HG02678 (cell line): ENCODE results near the gene SPTBN2.
"Not testable (repeated sequence)": the region's sequence is repeated elsewhere in the genome, so short reads cannot be mapped to it uniquely, and the experiment has no call there.

Experiments used
- ATAC-seq: cut with Tn5 transposase; IDR thresholded peaks from one replicate; pipeline ENCODE4 v1.9.1; 2021; ENCODE audit warnings: mild to moderate bottlenecking, moderate library complexity; ENCODE audit not compliant: unreplicated experiment

Gene SPTBN2

DNA sequence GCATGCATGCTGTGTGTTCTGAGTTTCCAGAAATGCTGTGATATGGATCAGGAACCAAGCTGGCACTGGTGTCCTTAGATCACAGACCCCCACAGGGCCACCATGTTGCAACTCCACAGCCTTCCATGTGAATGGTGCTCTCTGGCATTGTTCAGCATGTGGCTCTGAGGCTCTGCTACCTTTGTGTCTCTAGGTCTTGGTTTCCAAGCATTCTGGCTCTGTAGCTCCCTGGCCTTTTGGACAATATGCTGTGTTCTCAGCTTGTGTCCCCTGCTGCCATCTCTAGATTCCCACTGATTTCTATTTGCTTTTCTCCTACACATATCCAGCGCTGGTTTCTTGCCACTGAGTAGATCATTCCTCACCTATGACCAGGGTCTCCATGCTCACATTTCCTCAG is 3.9 kb downstream of the SPTBN2 start:
- ATAC-seq: no peak

DNA sequence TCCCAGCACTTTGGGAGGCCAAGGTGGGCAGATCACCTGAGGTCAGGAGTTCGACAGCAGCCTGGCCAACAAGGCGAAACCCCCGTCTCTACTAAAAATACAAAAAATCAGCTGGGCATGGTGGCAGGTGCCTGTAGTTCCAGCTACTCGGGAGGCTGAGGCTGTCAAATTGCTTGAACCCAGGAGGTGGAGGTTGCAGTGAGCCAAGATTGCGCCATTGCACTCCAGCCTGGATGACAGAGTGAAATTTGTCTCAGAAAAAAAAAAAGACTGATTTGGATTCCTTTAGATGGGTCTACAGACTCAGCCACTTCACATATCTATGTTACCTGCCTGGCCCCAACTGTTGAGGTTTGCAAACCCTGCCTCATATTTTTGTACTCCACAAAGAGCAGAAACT is 4.8 kb downstream of the SPTBN2 start:
- not testable (repeated sequence) for ATAC-seq

DNA sequence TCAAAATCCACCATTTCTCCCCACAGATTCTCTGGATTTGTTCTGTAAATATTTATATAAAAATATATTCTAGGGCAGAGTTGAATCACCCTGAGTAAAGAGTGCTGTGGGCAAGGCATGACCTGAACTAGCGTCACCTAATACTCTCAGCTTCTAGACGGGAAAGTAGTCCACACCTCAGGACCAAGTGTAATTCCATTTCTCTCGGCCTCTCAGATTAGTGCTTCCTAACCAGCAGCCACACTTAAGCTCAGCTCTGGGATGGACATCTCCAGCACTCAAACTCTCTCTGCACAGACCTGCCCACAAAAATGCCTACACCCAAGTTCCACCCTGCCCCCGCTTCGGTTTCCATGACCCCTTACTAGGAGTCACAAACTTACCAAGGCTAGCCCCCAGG is 5.3 kb downstream of the SPTBN2 start:
- ATAC-seq: no peak

DNA sequence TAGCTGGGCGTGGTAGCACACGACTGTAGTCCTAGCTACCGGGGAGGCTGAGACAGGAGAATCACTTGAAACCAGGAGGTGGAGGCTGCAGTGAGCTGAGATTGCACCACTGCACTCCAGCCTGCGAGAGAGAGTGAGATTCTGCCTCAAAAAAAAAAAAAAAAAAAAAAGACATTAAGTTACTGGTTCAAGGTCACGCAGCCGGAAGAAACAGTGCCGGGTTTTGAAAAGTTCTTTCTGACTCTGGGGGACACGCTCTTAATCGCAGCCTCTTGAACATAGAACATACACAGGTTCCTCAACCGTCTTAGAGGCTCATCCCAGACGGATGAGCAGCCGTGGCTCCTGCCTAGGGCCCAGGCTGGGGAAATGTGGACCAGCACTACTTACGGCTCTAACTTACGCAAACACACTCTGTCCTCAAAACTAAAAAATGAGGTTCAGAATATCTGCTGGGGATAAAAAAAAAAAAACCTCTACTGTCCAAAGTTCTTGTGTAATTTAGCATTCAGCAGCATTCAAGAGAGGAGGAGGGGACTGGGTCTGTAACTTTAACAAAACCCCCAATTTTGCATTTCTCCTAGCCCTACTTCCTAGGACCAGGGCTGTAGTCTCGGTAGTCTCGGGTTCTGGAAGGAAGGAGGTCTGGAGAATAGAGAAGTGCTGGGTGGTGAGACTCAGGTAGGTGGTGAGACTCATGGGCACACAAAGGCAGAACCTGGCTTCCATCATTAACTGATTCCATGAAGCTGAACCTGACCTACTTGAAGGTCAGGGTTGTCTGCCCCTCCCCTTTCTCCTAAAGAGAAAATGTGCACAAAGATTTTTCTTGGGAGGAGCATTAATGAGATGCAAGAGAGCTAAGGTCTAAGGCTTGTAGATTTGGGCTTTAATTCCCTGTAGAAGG is 6.0 kb downstream of the SPTBN2 start:
- no peak for ATAC-seq

DNA sequence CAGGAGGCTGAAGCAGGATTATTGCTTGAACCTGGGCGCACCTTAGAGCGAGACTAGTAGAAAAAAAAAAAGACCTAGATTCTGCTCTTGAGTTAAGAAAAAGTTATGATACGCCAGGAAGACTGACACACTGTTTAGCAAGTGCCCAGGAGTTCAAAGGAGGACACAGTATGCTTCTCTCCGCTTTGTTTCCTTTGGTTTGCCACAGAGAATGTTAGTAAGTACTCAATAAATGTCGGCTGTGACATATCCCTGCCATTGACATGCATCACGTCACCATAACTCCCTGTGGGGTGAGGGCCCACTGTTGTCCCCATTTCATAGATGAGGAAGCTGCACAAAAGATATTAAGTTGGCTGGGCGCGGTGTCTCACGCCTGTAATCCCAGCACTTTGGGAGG is 7.1 kb downstream of the SPTBN2 start:
- no peak for ATAC-seq

DNA sequence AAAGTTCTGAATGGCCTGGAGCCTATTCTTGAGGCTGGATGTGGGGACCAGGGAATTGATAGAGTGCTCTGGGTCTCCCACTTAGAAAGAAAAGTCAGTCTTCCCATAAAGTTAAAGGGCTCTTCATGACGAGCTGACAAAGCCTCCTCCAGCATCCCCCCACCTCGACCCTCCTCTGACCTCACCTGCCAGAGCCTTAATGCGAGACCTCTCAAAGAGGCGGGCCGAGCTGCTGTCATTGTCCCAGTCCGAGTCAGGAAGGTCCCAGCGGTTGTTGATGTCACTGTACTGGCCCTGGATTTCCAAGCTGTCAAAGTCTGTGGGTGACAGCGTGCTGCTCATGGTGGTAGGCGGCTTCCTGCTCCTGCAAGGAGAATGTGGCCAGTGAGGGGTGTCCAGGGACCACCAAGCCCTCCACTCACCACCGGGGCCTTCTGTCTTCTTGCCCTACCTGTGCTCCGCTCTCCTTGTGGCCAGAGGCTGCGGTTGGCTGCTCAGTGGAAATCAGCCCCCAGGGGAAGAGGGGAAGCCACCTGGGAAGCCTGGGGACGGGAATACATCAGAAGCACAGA is 8.0 kb downstream of the SPTBN2 start:
- ATAC-seq: no peak

DNA sequence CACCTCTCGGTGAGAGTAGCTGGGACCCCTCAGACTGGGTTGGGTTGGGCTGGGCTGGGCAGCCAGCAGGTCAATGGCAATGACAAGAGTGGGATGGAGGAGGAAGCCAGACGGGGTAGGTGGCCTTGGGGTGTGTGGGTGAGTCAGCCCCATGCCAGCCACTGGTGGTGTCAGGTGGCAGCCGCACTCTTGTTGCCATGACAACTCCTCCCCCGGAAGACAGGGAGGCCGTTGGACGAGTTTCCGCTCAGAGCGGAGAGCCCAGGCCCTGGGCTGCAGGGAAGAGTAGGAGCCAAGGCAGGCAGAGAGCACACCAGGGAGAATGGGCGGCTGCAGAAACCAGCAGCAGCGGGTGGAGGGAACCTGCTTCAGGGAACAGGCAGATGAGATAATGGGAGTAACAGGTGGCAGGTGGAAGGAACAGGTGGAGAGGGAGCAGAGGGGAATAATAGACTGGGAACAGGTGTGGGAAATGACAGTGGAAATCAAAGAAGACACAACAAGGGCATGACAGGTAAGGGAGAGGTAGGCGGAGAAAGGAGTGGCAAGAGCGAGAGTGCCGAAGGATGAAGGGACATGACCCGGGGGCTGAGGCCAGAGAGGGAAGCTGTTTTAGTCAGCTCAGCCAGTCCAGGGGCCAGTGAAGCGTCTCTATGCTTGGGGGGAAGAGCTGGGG is 8.7 kb downstream of the SPTBN2 start:
- ATAC-seq: no peak

DNA sequence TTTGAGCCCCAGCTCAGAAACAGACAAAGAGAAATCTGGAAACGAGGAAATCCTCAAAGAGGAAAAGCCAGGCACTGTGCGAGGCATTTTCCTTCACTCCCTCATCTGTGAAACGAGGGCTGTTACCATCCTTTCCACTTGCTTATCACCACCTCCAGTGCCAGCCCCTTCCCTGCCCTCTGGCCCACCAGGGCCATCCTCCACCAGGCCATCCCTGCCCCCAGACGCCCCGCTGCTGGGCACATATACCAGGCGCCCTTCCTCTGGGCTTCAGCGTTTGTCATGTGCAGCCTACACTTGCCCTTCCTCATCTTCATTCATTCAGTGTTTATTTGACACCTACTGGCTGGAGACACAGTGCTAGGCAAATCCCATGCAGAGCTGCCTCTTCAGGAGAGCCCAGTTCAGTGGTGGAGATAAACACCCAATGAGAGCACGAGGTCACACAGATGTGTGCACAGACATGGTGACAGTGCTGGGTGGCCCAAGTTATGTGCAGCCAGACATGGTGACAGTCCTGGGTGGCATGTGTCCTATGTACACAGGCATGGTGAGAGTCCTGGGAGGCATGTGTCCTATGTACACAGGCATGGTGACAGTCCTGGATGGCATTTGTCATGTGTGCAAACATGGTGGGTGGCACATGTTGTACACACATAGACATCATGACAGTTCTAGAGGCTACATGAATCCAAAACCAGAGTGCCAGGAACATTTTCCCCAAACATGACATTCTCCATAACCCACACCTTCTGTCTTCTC is 9.7 kb downstream of the SPTBN2 start:
- ATAC-seq: no peak

DNA sequence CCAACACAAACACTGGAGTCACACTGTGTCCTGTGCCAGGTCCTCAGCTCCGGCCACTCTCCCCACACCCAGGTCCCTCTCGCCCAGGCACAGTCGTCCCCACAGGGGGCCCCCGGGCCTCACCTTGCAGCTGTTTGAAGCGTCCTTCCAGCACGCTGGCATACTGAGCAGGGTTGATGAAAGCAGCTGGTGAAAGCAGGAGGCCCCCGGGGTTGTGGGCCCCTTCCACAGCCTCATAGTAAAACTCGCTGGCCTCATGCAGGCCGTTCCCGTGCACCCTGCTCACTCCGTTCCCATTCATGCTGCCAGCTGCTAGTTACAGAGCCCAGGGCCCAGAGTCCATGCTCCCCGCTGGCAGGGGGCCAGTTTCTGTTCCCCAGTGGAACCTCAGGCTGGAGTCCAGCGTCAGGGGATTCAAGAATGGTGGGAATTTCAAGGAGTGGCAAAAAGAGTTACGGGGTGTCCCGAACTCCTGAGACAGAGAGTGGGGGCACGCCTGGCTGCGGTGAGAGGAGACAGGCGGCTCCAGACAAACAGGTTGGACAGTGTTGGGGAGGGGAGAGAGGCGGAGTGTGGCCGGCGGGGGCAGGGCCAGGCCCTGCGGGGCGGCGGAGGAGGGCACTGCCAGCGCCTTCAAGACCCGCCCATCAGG is 10.6 kb downstream of the SPTBN2 start:
- no peak for ATAC-seq

DNA sequence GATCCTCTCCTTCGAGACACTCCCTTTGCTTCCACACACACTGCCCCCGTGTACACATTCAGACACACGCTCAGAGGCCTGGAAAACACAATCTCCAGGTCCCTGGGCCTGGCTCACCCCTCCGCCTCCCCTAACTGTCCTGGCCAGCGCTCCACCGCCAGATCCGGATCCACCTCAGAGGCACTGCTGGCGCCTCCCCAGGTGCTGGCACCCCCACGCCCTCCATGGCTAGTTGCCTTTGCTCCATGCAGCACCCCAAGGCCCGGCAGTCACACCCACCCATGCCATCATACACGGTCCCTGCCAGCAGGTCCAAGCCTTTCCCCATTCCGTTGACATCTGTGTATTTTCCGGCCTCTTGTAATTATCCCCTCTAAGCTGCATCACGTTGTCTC is 11.1 kb downstream of the SPTBN2 start:
- ATAC-seq: no peak

DNA sequence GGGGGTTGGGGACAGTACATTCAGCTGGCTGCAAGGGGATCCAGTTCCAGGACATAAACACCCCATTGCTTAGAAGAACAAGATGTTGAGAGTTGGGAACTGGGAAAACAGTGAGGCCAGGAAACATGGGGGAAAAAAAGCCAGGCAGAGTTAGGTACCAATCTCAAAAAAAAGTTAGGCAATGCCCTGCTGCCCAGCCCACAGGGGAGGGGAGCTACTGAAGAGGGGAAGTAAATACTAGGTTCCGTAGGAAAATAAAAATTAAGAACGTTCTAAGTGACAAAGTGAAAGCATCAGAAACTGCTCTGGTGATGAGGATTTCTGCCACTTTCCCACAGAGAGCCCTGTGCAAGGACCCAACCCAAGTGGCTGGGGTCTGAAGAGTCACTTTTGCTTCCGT is 12.0 kb downstream of the SPTBN2 start:
- no peak for ATAC-seq

DNA sequence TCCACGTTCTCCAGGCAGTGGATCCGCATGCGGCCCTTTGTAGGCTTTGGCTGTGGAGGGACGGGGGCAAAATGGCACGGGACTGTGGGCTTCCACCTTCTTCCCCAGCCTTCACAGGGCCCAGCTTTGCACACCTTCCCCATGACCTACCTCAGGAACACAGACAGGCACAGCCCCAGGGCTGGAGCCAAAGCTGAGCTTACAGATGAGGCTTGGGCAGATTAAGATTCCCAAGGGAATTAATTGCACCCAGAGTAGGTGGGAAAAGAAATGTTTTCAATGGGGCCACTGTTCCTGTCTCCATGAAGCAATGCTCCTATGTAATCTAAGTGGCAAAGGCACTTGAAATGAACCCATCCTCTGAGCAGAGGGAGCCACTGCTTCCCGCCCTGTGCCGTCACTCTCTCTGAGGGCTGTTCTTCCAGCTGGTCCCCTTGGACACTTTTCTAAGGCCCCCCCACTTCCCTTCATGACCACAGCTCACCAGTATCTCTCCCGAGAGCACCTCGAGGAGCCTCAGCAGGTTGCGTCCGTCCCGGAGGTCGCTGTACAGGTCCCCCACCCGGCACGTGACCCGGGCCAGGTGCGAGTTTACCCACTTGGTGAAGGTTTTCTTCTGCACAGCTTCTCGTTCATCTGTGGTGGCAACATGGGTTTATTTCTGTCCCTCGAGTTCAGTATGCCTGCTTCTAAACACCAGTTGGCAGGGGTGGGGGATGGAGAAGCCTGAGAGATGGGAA is 13.5 kb downstream of the SPTBN2 start:
- ATAC-seq: no peak

DNA sequence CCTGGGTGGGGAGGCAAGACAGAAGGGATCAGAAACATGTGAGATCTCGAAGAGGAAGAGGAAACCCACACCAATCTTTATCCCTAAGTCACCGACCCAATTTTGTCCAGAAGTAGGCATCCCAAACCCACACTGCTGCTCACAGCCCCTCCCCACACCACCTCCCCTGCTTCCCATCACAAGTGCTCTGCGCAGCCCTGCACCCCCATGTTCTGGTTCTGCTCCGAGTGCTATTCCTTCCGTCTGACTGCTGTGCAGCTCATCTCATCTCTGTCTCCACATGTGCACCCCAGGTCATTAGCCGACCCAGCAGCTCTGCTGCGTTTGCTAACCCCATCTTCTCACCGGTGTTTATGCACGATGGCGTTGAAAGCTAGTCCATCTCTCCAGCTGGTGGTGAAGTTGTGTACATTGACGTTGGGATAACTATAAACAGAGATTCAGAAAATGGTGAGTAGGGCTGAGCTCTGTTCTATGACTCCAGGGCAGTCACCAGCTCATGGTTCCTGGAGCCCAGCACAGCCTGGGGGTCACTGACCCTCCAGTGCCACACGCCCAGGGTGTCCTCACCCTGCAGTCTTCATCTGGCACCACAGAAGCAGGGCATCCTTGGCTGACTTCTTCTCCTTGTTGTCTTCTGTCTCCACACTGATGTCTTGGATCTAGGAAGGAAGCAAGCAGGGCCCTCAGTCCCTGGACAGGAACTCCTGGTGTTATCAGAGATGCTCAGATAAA is 15.1 kb downstream of the SPTBN2 start:
- ATAC-seq: no peak

DNA sequence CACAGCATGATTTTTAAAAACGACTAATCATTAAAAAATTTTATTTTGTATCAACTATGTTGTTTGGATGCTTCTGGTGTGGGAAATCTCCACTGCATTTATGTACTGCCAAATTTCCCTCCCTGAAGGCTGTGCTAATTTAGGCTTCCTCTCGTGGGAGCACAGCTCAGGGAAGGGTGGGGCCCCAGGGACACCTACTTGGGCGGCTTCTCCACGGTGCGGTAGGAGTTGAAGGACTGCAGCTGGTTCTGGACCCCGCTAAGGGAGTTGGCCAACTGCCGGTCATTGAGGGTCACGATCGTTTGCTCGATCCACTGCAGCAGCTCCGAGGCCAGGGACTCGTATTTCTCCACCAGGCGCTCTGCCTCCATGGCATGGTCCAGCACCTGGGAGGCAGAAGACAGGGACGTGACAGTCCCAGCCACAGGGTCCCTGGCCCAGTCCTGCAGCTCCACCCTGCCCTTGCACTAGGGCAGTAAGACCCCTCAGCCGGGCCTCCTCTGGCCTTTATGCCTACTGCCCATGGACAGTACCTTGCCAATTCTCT is 18.6 kb downstream of the SPTBN2 start:
- no peak for ATAC-seq

DNA sequence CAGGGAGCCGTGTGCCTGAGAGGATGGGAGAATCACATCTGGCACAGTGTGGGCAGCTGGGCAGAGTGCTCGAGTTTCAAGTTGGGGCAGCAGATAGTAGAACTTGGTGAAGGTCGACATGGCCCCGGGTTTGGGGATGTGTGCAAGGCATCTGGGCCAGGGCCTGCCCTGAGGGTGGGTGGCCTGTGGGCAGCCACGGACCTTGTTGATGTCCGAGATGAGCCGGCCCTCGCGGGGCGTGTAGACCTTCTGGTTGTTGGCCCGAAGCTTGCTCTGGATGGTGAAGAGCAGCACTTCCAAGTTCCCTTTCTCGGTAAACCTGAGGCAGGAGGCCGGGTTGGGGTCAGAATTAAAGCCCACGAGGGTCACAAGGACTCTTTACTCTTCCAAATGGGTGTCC is 20.3 kb downstream of the SPTBN2 start:
- ATAC-seq: no peak

DNA sequence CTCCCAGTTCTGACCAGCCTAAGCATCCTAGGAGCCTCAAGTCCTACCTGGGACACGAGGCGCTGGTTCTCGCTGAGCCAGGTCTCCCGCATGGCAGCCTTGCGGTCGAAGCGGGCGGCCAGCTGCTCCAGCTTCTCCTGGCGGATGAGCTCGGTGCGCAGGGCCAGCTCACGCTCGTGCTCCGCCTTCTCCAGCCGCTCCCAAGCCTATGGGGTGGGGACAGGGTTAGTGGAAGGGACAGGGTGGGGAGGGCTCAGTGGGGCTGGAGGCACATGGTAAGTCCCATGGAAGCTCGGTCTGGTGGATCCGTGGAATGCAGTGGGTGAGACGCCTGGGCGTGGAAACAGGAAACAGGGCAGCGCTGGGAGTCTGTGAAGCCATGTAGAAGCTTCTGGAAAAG is 20.9 kb downstream of the SPTBN2 start:
- ATAC-seq: no peak

DNA sequence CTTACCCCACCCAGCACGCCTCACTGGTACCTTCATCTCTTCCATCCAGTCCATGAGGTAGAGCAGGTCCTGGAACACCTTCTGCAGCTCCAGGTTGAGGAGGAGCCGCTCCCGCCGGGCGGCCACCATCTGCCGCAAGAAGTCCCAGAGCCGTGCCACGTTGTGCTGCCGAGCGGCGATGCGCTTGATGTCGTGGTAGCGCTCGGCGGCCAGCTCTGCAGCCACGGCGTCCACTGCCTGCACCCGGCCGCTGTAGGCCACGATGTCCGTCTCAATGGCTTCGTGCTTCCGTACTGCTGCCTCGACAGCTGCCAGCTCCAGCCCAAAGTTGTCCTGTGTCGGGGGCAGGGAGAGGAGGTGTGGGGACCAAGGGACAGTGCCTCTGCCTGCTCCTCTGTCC is 21.5 kb downstream of the SPTBN2 start:
- no peak for ATAC-seq

DNA sequence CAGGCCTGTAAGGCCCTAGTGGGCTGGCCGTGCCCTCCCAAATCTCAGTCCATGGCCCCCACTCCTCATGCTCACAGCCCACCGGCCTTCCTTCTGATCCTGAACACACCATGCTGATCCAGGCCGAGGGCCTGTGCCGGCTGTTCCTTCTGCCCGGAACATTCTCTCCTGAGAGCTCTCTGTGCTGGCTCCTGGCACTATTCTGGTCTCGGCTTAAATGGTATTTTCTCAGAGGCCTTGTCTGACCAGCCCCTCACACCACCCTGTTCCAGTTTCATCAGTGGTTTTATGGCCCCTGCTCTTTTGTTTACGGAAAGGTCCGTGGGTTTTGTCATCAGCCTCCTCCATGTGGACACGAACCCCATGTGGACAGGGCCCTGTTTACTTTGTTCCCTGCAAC is 22.0 kb downstream of the SPTBN2 start:
- no peak for ATAC-seq
